ENCODE results near the gene GRB2. TPM values are rescaled to one million over a fixed set of nuclear protein-coding genes. Genes with fewer than 3 reads are reported as not detected.
"Not testable (repeated sequence)": the region's sequence is repeated elsewhere in the genome, so short reads cannot be mapped to it uniquely, and the experiment has no call there.

The GRB2 gene
- 72.0 TPM for polyA plus RNA-seq (2013, experiment 1 of 2)
- polyA plus RNA-seq (2013, experiment 2 of 2), result 76.5 TPM

- Histone ChIP-seq H3K9me3 (replicated peaks in 1 of 2; ENCODE audit: control insufficient read depth in 2 of 2, insufficient read depth in 1 of 2, low read depth in 1 of 2, low read length in 2 of 2) (no peaks in the 10 kb centered on the region), H2BK15ac (ENCODE audit: low read length) (peak within 1 kb of the TSS; percentile 44), H3K9ac (ENCODE audit: low read depth, low read length, poor library complexity) (peak within 1 kb of the TSS; percentile 99), H4K91ac (ENCODE audit: low read depth, low read length, poor library complexity) (no peak within 1 kb of the TSS), H3K36me3 (replicated peaks in 1 of 2; ENCODE audit: control insufficient read depth in 2 of 2, insufficient read depth in 2 of 2, low read length in 2 of 2) (no peaks in the 10 kb centered on the region), H3K4me3 (ENCODE audit: low read length in 2 of 2) (peak within 1 kb of the TSS; percentile 72 to 98), H3K4me1 (ENCODE audit: control insufficient read depth in 2 of 2, insufficient read depth in 1 of 2, low read depth in 1 of 2, low read length in 2 of 2) (peaks cover 2% of the 10 kb centered on the region in 2 donors), H3K27me3 (ENCODE audit: control insufficient read depth in 3 of 3, insufficient read depth in 3 of 3, low read depth in 1 of 3, low read length in 3 of 3) (no peaks in the 10 kb centered on the region), H3K4me2 (ENCODE audit: insufficient read depth, low read length, poor library complexity, severe bottlenecking) (peak within 1 kb of the TSS; percentile 75), H3K79me1 (ENCODE audit: low read depth, low read length) (no peaks in the 10 kb centered on the region), H2BK120ac (ENCODE audit: low read depth, low read length) (no peak within 1 kb of the TSS), H3K23ac (ENCODE audit: low read depth, low read length, poor library complexity) (peak within 1 kb of the TSS; percentile 96), H2BK5ac (ENCODE audit: low read length) (peak within 1 kb of the TSS; percentile 77), H2BK12ac (ENCODE audit: low read length) (no peak within 1 kb of the TSS), H4K8ac (ENCODE audit: low read depth, low read length) (no peak within 1 kb of the TSS), H3K14ac (ENCODE audit: low read length) (no peak within 1 kb of the TSS), H3K27ac (replicated peaks; ENCODE audit: low read length) (peak within 1 kb of the TSS; percentile 66), H3K4ac (ENCODE audit: low read length) (no peak within 1 kb of the TSS), H3K18ac (ENCODE audit: low read length) (peak within 1 kb of the TSS; percentile 97), H2AFZ (ENCODE audit: low read length) (peak within 1 kb of the TSS; percentile 95), H2AK5ac (ENCODE audit: low read depth, low read length) (no peak within 1 kb of the TSS)
- no CpG with 5 or more reads among the region's 74 CpGs for WGBS, 2 donors (ENCODE audit: extremely low coverage in 2 of 2, insufficient read length in 2 of 2, insufficient replicate concordance in 1 of 2)
- DNase-seq (ENCODE audit: low spot score), result peak; percentile 96
Observed at GRCh38 chr17:75405365-75406221, at the start of gene GRB2. TSS of gene GRB2 (minus strand) at chr17:75405678. CDS start at chr17:75393628, 12,050 bp downstream.

GRCh38 chr17:75454672-75455071 is 49.2 kb upstream of the GRB2 start:
- not testable (repeated sequence) for H2BK15ac ChIP-seq (ENCODE audit: low read length); H2AK5ac ChIP-seq (ENCODE audit: low read depth, low read length); H4K8ac ChIP-seq (ENCODE audit: low read depth, low read length); H3K9ac ChIP-seq (ENCODE audit: low read depth, low read length, poor library complexity); H3K4me3 ChIP-seq (ENCODE audit: low read length in 2 of 2); H3K18ac ChIP-seq (ENCODE audit: low read length); H3K27ac ChIP-seq (replicated peaks; ENCODE audit: low read length); H3K4me2 ChIP-seq (ENCODE audit: insufficient read depth, low read length, poor library complexity, severe bottlenecking); H3K14ac ChIP-seq (ENCODE audit: low read length); H3K36me3 ChIP-seq (replicated peaks in 1 of 2; ENCODE audit: control insufficient read depth in 2 of 2, insufficient read depth in 2 of 2, low read length in 2 of 2); H3K27me3 ChIP-seq (ENCODE audit: control insufficient read depth in 3 of 3, insufficient read depth in 3 of 3, low read depth in 1 of 3, low read length in 3 of 3); H2BK120ac ChIP-seq (ENCODE audit: low read depth, low read length); H2BK12ac ChIP-seq (ENCODE audit: low read length); H3K23ac ChIP-seq (ENCODE audit: low read depth, low read length, poor library complexity); H3K9me3 ChIP-seq (replicated peaks in 1 of 2; ENCODE audit: control insufficient read depth in 2 of 2, insufficient read depth in 1 of 2, low read depth in 1 of 2, low read length in 2 of 2); H4K91ac ChIP-seq (ENCODE audit: low read depth, low read length, poor library complexity); H3K79me1 ChIP-seq (ENCODE audit: low read depth, low read length); H3K4ac ChIP-seq (ENCODE audit: low read length); H2BK5ac ChIP-seq (ENCODE audit: low read length); H2AFZ ChIP-seq (ENCODE audit: low read length); DNase-seq (ENCODE audit: low spot score)
- peaks cover 5 to 11% of the 10 kb centered on the region in 2 donors for H3K4me1 ChIP-seq (ENCODE audit: control insufficient read depth in 2 of 2, insufficient read depth in 1 of 2, low read depth in 1 of 2, low read length in 2 of 2)
- no CpG with 5 or more reads among the region's 3 CpGs for WGBS, 2 donors (ENCODE audit: extremely low coverage in 2 of 2, insufficient read length in 2 of 2, insufficient replicate concordance in 1 of 2)

- H4K8ac ChIP-seq (ENCODE audit: low read depth, low read length), result no peak overlapping the region
- peaks cover 5 to 9% of the 10 kb centered on the region in 2 donors for H3K4me1 ChIP-seq (ENCODE audit: control insufficient read depth in 2 of 2, insufficient read depth in 1 of 2, low read depth in 1 of 2, low read length in 2 of 2)
- no peak overlapping the region for H3K14ac ChIP-seq (ENCODE audit: low read length)
- no peak overlapping the region for H3K4me2 ChIP-seq (ENCODE audit: insufficient read depth, low read length, poor library complexity, severe bottlenecking)
- no peak overlapping the region for H2BK15ac ChIP-seq (ENCODE audit: low read length)
- H3K27ac ChIP-seq (replicated peaks; ENCODE audit: low read length), result no peak overlapping the region
- H3K4ac ChIP-seq (ENCODE audit: low read length), result no peak overlapping the region
- H3K23ac ChIP-seq (ENCODE audit: low read depth, low read length, poor library complexity), result no peak overlapping the region
- H2AK5ac ChIP-seq (ENCODE audit: low read depth, low read length), result no peak overlapping the region
- H2AFZ ChIP-seq (ENCODE audit: low read length), result peak overlapping the region; percentile 31
- no peak overlapping the region for H2BK120ac ChIP-seq (ENCODE audit: low read depth, low read length)
- H2BK5ac ChIP-seq (ENCODE audit: low read length), result no peak overlapping the region
- no peak overlapping the region for H4K91ac ChIP-seq (ENCODE audit: low read depth, low read length, poor library complexity)
- peaks cover 0 to 3% of the 10 kb centered on the region in 2 donors for H3K36me3 ChIP-seq (replicated peaks in 1 of 2; ENCODE audit: control insufficient read depth in 2 of 2, insufficient read depth in 2 of 2, low read length in 2 of 2)
- no peaks in the 10 kb centered on the region for H3K79me1 ChIP-seq (ENCODE audit: low read depth, low read length)
- H3K4me3 ChIP-seq (ENCODE audit: low read length in 2 of 2), result no peak overlapping the region
- H3K9ac ChIP-seq (ENCODE audit: low read depth, low read length, poor library complexity), result no peak overlapping the region
- H3K27me3 ChIP-seq (ENCODE audit: control insufficient read depth in 3 of 3, insufficient read depth in 3 of 3, low read depth in 1 of 3, low read length in 3 of 3), result no peaks in the 10 kb centered on the region
- no peak for DNase-seq (ENCODE audit: low spot score)
- H3K9me3 ChIP-seq (replicated peaks in 1 of 2; ENCODE audit: control insufficient read depth in 2 of 2, insufficient read depth in 1 of 2, low read depth in 1 of 2, low read length in 2 of 2), result no peaks in the 10 kb centered on the region
- H3K18ac ChIP-seq (ENCODE audit: low read length), result no peak overlapping the region
- no peak overlapping the region for H2BK12ac ChIP-seq (ENCODE audit: low read length)
Observed at GRCh38 chr17:75454193-75454592, 48.7 kb upstream of the GRB2 start.

- Histone ChIP-seq H2BK15ac (ENCODE audit: low read length) (no peak overlapping the region), H3K79me1 (ENCODE audit: low read depth, low read length) (no peaks in the 10 kb centered on the region), H3K18ac (ENCODE audit: low read length) (no peak overlapping the region), H3K14ac (ENCODE audit: low read length) (no peak overlapping the region), H3K4ac (ENCODE audit: low read length) (no peak overlapping the region), H2AFZ (ENCODE audit: low read length) (no peak overlapping the region), H3K36me3 (replicated peaks in 1 of 2; ENCODE audit: control insufficient read depth in 2 of 2, insufficient read depth in 2 of 2, low read length in 2 of 2) (no peaks in the 10 kb centered on the region), H2BK120ac (ENCODE audit: low read depth, low read length) (no peak overlapping the region), H3K9ac (ENCODE audit: low read depth, low read length, poor library complexity) (no peak overlapping the region), H3K4me2 (ENCODE audit: insufficient read depth, low read length, poor library complexity, severe bottlenecking) (no peak overlapping the region), H2BK12ac (ENCODE audit: low read length) (no peak overlapping the region), H3K9me3 (replicated peaks in 1 of 2; ENCODE audit: control insufficient read depth in 2 of 2, insufficient read depth in 1 of 2, low read depth in 1 of 2, low read length in 2 of 2) (no peaks in the 10 kb centered on the region), H3K4me3 (ENCODE audit: low read length in 2 of 2) (no peak overlapping the region), H3K27me3 (ENCODE audit: control insufficient read depth in 3 of 3, insufficient read depth in 3 of 3, low read depth in 1 of 3, low read length in 3 of 3) (no peaks in the 10 kb centered on the region), H4K91ac (ENCODE audit: low read depth, low read length, poor library complexity) (no peak overlapping the region), H4K8ac (ENCODE audit: low read depth, low read length) (no peak overlapping the region), H2BK5ac (ENCODE audit: low read length) (no peak overlapping the region), H3K4me1 (ENCODE audit: control insufficient read depth in 2 of 2, insufficient read depth in 1 of 2, low read depth in 1 of 2, low read length in 2 of 2) (no peaks in the 10 kb centered on the region), H3K23ac (ENCODE audit: low read depth, low read length, poor library complexity) (no peak overlapping the region), H3K27ac (replicated peaks; ENCODE audit: low read length) (no peak overlapping the region), H2AK5ac (ENCODE audit: low read depth, low read length) (no peak overlapping the region)
- DNase-seq (ENCODE audit: low spot score), result no peak
- no CpG with 5 or more reads among the region's 4 CpGs for WGBS, 2 donors (ENCODE audit: extremely low coverage in 2 of 2, insufficient read length in 2 of 2, insufficient replicate concordance in 1 of 2)
Observed at GRCh38 chr17:75450270-75450669, 44.8 kb upstream of the GRB2 start.

Measured in neuronal stem cell (in vitro differentiated cells).